Trophoblast cell (in vitro differentiated cells and primary cell): ENCODE measurements around the gene TPH2.

ENCODE experiments used
- DNase-seq, 2 donors: peaks; one replicate each; pipeline ENCODE4 v3.0.0-alpha.2; 2016
- H2AFZ ChIP-seq: 2 replicates; pipeline ENCODE4 v1.6.1; 2013; ENCODE audit warnings: low read length, moderate library complexity, mild to moderate bottlenecking; ENCODE audit not compliant: insufficient read depth, poor library complexity
- H2AK5ac ChIP-seq: 2 replicates; pipeline ENCODE4 v1.6.1; 2013; ENCODE audit warnings: mild to moderate bottlenecking, low read length
- H2BK120ac ChIP-seq: 2 replicates; pipeline ENCODE4 v1.6.1; 2013; ENCODE audit warnings: low read length, mild to moderate bottlenecking, moderate library complexity; ENCODE audit not compliant: insufficient read depth, poor library complexity
- H2BK12ac ChIP-seq: 2 replicates; pipeline ENCODE4 v1.6.1; 2013; ENCODE audit warnings: mild to moderate bottlenecking, low read length, moderate library complexity
- H2BK5ac ChIP-seq: 2 replicates; pipeline ENCODE4 v1.6.1; 2013; ENCODE audit warnings: low read length, low read depth, moderate library complexity, mild to moderate bottlenecking; ENCODE audit not compliant: poor library complexity
- H3K14ac ChIP-seq: 2 replicates; pipeline ENCODE4 v1.6.1; 2013; ENCODE audit warnings: mild to moderate bottlenecking, low read length
- H3K18ac ChIP-seq: 2 replicates; pipeline ENCODE4 v1.6.1; 2013; ENCODE audit warnings: mild to moderate bottlenecking, low read length
- H3K23ac ChIP-seq: 2 replicates; pipeline ENCODE4 v1.6.1; 2013; ENCODE audit warnings: low read length
- H3K27ac ChIP-seq: 2 replicates; pipeline ENCODE4 v1.5.1; 2013; ENCODE audit warnings: low read depth, mild to moderate bottlenecking, inconsistent platforms, low read length, moderate library complexity
- H3K27me3 ChIP-seq: 2 replicates; pipeline ENCODE4 v1.6.1; 2013; ENCODE audit warnings: inconsistent platforms, mild to moderate bottlenecking, low read length, moderate library complexity; ENCODE audit not compliant: insufficient read depth
- H3K36me3 ChIP-seq, 2 experiments: 1 replicate in 1 of 2; 2 replicates in 1 of 2; pipeline ENCODE4 v1.6.1; 2013; ENCODE audit warnings: low read length in 2 of 2, mild to moderate bottlenecking in 2 of 2, moderate library complexity in 1 of 2; ENCODE audit not compliant: insufficient read depth in 2 of 2, control insufficient read depth in 1 of 2
- H3K4ac ChIP-seq: 2 replicates; pipeline ENCODE4 v1.6.1; 2013; ENCODE audit warnings: low read depth, mild to moderate bottlenecking, low read length, moderate library complexity
- H3K4me1 ChIP-seq, 2 experiments: 1 replicate in 1 of 2; 2 replicates in 1 of 2; pipeline ENCODE4 v1.6.1; 2013; ENCODE audit warnings: low read length in 2 of 2, mild to moderate bottlenecking in 2 of 2, moderate library complexity in 1 of 2; ENCODE audit not compliant: insufficient read depth in 2 of 2, control insufficient read depth in 1 of 2
- H3K4me2 ChIP-seq: 2 replicates; pipeline ENCODE4 v1.6.1; 2013; ENCODE audit warnings: inconsistent platforms, mild to moderate bottlenecking, low read length, moderate library complexity
- H3K4me3 ChIP-seq: 2 replicates; pipeline ENCODE4 v1.5.1; 2013; ENCODE audit warnings: mild to moderate bottlenecking, low read depth, low read length, inconsistent platforms
- H3K79me1 ChIP-seq: one replicate; pipeline ENCODE4 v1.6.1; 2013; ENCODE audit warnings: low read length
- H3K79me2 ChIP-seq: 2 replicates; pipeline ENCODE4 v1.6.1; 2013; ENCODE audit warnings: low read length, mild to moderate bottlenecking; ENCODE audit not compliant: control insufficient read depth, insufficient read depth, poor library complexity
- H3K9ac ChIP-seq: 2 replicates; pipeline ENCODE4 v1.6.1; 2013; ENCODE audit warnings: mild to moderate bottlenecking, low read length
- H3K9me3 ChIP-seq: 2 replicates; pipeline ENCODE4 v1.6.1; 2013; ENCODE audit warnings: low read depth, mild to moderate bottlenecking, control low read depth, inconsistent platforms, low read length; ENCODE audit not compliant: insufficient read depth
- H4K12ac ChIP-seq: 2 replicates; pipeline ENCODE4 v1.6.1; 2013; ENCODE audit warnings: low read depth, mild to moderate bottlenecking, low read length, moderate library complexity
- H4K8ac ChIP-seq: 2 replicates; pipeline ENCODE4 v1.6.1; 2013; ENCODE audit warnings: low read depth, mild to moderate bottlenecking, low read length, moderate library complexity
- H4K91ac ChIP-seq: one replicate; pipeline ENCODE4 v1.6.1; 2013; ENCODE audit warnings: low read depth, mild to moderate bottlenecking, low read length, moderate library complexity
- WGBS: extraction: QIAGEN DNeasy Blood & Tissue Kit; methylation state at CpG from one replicate; pipeline ENCODE4 v1.1.7; 2013; ENCODE audit warnings: missing lambda C conversion rate; ENCODE audit not compliant: insufficient read length, insufficient coverage; ENCODE audit errors: extremely low coverage; 5-methylcytosine and 5-hydroxymethylcytosine counted together

Gene TPH2

DNA sequence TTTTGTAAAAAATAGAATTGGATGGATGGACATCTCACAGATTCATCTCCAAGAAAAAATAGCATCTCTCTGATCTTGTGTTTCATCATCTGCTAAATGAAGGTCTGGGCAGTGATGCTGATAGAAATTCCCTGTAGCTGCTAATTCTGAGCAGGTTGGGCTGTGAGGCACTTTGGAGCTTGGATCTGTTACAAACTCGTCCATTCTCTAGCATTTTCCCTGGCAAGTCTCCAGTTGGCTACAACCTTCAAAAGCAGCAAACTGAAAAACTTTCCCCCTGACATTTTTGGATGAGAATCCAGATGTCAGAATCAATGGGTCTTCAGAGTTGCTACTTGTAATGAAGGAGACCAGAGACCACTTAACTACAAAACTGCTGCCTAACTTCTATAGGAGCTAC lies 72.7 kb downstream of the TPH2 start:
- Histone ChIP-seq H3K79me1 (no peaks in the 10 kb centered on the region), H3K4me2 (no peak overlapping the region), H3K36me3 (no peaks in the 10 kb centered on the region), H4K8ac (no peak overlapping the region), H2BK12ac (no peak overlapping the region), H3K27ac (no peak overlapping the region), H2AFZ (no peak overlapping the region), H3K18ac (no peak overlapping the region), H3K4ac (no peak overlapping the region), H4K12ac (no peak overlapping the region), H3K27me3 (no peaks in the 10 kb centered on the region), H2BK120ac (no peak overlapping the region), H3K9ac (no peak overlapping the region), H3K79me2 (no peaks in the 10 kb centered on the region), H2BK5ac (no peak overlapping the region), H3K9me3 (no peaks in the 10 kb centered on the region), H3K14ac (no peak overlapping the region), H3K4me3 (no peak overlapping the region), H4K91ac (no peak overlapping the region), H2AK5ac (no peak overlapping the region), H3K23ac (no peak overlapping the region), H3K4me1 (peaks cover 2 to 11% of the 10 kb centered on the region in 2 experiments)
- no peak for DNase-seq
- WGBS = no CpG with 5 or more reads among the region's 1 CpG

DNA sequence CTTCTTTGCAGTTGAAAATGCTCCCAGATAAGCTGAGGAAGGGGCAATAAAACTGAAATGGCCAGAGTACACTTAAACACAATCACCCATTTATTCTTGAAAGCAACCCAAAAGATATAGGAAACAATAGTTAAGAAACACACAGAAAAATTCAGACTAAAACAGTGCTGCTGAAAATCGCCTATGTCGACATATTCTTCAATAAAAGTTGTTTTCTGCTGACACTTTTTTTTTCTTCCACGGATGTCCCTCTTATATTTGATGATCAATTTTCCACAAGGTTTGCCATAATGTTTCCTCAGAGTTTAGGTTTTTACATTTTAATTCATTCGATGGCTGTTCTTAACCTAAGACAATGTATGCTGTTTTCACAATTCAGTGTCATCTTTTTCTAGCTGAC lies 74.2 kb downstream of the TPH2 start:
- H3K27me3 ChIP-seq = no peaks in the 10 kb centered on the region
- no peak overlapping the region for H2AK5ac ChIP-seq
- no peak overlapping the region for H4K91ac ChIP-seq
- no peaks in the 10 kb centered on the region for H3K9me3 ChIP-seq
- no peak overlapping the region for H2AFZ ChIP-seq
- no peaks in the 10 kb centered on the region for H3K79me2 ChIP-seq
- no peak overlapping the region for H4K12ac ChIP-seq
- H3K23ac ChIP-seq = no peak overlapping the region
- no peak overlapping the region for H3K9ac ChIP-seq
- no peak overlapping the region for H3K4me3 ChIP-seq
- no peak overlapping the region for H3K27ac ChIP-seq
- no peak overlapping the region for H3K18ac ChIP-seq
- H3K4ac ChIP-seq = no peak overlapping the region
- peaks cover 2 to 11% of the 10 kb centered on the region in 2 experiments for H3K4me1 ChIP-seq
- no peak overlapping the region for H2BK5ac ChIP-seq
- H4K8ac ChIP-seq = no peak overlapping the region
- H2BK120ac ChIP-seq = no peak overlapping the region
- no peak overlapping the region for H3K4me2 ChIP-seq
- no peak for DNase-seq
- H2BK12ac ChIP-seq = no peak overlapping the region
- H3K79me1 ChIP-seq = no peaks in the 10 kb centered on the region
- no peak overlapping the region for H3K14ac ChIP-seq
- H3K36me3 ChIP-seq = no peaks in the 10 kb centered on the region
- no CpG with 5 or more reads among the region's 4 CpGs for WGBS

DNA sequence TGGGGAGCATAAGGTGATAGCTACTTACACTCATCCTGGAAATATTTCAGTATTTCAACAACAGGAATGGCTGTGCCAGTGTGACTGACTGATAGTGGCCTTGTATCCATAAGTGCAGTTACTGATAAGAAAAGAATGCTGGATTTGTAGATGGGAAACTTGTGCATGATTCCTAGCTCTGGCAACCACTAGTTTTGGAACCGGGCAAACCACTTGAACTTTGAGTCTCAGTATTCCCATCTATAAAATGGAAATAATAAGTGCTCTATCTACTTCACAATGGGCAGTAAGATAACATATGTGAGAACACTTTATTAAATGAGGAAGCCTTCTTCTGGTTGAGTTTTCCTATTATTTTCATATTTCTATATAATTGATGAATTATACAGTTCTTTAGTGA lies 77.2 kb downstream of the TPH2 start:
- no peak overlapping the region for H2AFZ ChIP-seq
- no CpG with 5 or more reads among the region's 1 CpG for WGBS
- H3K4me3 ChIP-seq = no peak overlapping the region
- no peak overlapping the region for H3K14ac ChIP-seq
- no peaks in the 10 kb centered on the region for H3K27me3 ChIP-seq
- no peak overlapping the region for H3K18ac ChIP-seq
- H2BK12ac ChIP-seq = no peak overlapping the region
- H3K9ac ChIP-seq = no peak overlapping the region
- no peak overlapping the region for H3K27ac ChIP-seq
- peaks cover 2 to 8% of the 10 kb centered on the region in 2 experiments for H3K4me1 ChIP-seq
- no peaks in the 10 kb centered on the region for H3K79me2 ChIP-seq
- no peak overlapping the region for H2BK120ac ChIP-seq
- no peak overlapping the region for H2BK5ac ChIP-seq
- H4K12ac ChIP-seq = no peak overlapping the region
- no peak overlapping the region for H3K4ac ChIP-seq
- H3K9me3 ChIP-seq = no peaks in the 10 kb centered on the region
- no peaks in the 10 kb centered on the region for H3K79me1 ChIP-seq
- no peaks in the 10 kb centered on the region for H3K36me3 ChIP-seq
- no peak overlapping the region for H4K91ac ChIP-seq
- H2AK5ac ChIP-seq = no peak overlapping the region
- DNase-seq = no peak
- no peak overlapping the region for H3K4me2 ChIP-seq
- no peak overlapping the region for H3K23ac ChIP-seq
- H4K8ac ChIP-seq = no peak overlapping the region

DNA sequence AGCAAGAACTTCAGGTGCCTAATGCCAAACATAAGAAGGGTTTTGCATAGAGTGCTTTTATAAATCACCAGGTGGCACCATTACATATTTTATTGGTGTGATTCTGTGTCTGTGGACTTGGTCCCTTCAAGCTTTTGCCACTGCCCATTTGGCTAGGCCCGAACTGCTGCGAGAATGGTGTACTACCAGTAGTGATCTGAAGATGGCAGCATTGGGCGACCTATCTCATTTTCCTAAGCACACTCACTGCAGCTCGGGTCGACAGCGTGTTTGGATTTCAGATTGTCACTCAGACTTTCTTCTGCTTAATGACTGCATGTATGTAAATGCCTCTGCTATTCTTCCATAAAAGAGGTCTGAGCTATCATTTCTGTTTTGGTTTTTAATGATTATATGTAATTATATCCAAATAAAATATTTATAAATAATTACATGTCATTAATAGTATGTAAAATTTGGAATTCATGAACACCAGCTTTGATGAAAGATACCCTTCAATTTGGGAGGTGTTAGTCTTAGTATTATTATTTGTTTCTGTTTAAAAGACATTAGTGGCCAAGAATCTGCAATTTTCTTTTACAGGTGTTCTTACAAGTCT lies 78.5 kb downstream of the TPH2 start:
- Histone ChIP-seq H3K27me3 (no peaks in the 10 kb centered on the region), H3K79me2 (no peaks in the 10 kb centered on the region), H3K36me3 (no peaks in the 10 kb centered on the region), H3K79me1 (no peaks in the 10 kb centered on the region), H3K14ac (no peak overlapping the region), H2BK12ac (no peak overlapping the region), H3K4me2 (no peak overlapping the region), H4K12ac (no peak overlapping the region), H3K23ac (no peak overlapping the region), H2BK120ac (no peak overlapping the region), H4K91ac (no peak overlapping the region), H3K9ac (no peak overlapping the region), H4K8ac (no peak overlapping the region), H3K4me1 (peaks cover 2 to 4% of the 10 kb centered on the region in 2 experiments), H2AK5ac (no peak overlapping the region), H3K9me3 (no peaks in the 10 kb centered on the region), H2AFZ (no peak overlapping the region), H3K4ac (no peak overlapping the region), H3K4me3 (no peak overlapping the region), H3K18ac (no peak overlapping the region), H2BK5ac (no peak overlapping the region), H3K27ac (no peak overlapping the region)
- DNase-seq = peak; percentile 71 to 82
- no CpG with 5 or more reads among the region's 6 CpGs for WGBS
